Measurements from ENCODE around the gene UCK2. TPM values are rescaled to one million over a fixed set of nuclear protein-coding genes. Genes with fewer than 3 reads are reported as not detected.

Gene UCK2
- total RNA-seq, 1 experiment from 2014 or later, result 67.2 TPM

DNA sequence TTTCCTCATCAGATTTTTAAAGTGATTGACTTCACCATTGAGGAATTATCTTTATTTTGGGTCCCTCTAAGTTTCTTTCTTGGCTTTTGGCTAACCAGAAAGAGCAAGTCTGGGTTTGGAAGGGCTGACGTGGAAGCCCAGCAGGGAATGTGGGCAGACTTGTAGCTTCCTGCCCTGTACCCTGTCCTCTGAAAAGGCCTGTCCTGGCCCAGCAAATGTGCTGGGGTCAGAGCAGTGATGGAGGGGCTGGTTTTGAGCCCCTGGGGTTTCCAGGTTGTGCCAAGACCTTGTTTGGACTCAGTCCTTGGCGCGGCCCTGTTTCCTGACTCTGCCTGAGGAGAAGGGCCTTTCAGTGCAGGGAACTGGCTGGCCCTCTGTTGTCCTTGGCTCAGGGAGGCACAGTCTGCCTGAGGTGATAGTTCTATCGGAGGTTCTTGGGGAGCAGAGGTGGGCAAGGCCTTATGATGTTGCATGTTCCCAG, 72.1 kb downstream of the UCK2 start:
- no peak overlapping the region for H3K4me3 Mint-ChIP-seq (ENCODE audit: unreplicated experiment)
- no peaks in the 10 kb centered on the region for H3K27me3 Mint-ChIP-seq (ENCODE audit: insufficient read depth, unreplicated experiment)
- DNase-seq, result no peak
- no peaks in the 10 kb centered on the region for H3K9me3 Mint-ChIP-seq (ENCODE audit: unreplicated experiment)
- Histone ChIP-seq H3K4me1 (peaks cover 16% of the 10 kb centered on the region), H3K9me3 (no peaks in the 10 kb centered on the region), H3K4me3 (ENCODE audit: low read depth, low read length) (no peak overlapping the region), H3K27me3 (replicated peaks; ENCODE audit: control insufficient read depth, insufficient read depth, low read length) (no peaks in the 10 kb centered on the region), H3K36me3 (ENCODE audit: control insufficient read depth, insufficient read depth, low read length) (no peaks in the 10 kb centered on the region; the same call in none of the 2 replicates)
- BruUV-seq (replicated peaks), result no TSS peak
- H3K27ac Mint-ChIP-seq (ENCODE audit: unreplicated experiment), result peak overlapping the region; percentile 88
- H3K36me3 Mint-ChIP-seq (ENCODE audit: insufficient read depth, unreplicated experiment), result peaks cover 34% of the 10 kb centered on the region
- intact Hi-C loops (cut with micrococcal nuclease; ENCODE audit: unreplicated experiment), result no loop called here
- TF ChIP-seq, protein P1, sequence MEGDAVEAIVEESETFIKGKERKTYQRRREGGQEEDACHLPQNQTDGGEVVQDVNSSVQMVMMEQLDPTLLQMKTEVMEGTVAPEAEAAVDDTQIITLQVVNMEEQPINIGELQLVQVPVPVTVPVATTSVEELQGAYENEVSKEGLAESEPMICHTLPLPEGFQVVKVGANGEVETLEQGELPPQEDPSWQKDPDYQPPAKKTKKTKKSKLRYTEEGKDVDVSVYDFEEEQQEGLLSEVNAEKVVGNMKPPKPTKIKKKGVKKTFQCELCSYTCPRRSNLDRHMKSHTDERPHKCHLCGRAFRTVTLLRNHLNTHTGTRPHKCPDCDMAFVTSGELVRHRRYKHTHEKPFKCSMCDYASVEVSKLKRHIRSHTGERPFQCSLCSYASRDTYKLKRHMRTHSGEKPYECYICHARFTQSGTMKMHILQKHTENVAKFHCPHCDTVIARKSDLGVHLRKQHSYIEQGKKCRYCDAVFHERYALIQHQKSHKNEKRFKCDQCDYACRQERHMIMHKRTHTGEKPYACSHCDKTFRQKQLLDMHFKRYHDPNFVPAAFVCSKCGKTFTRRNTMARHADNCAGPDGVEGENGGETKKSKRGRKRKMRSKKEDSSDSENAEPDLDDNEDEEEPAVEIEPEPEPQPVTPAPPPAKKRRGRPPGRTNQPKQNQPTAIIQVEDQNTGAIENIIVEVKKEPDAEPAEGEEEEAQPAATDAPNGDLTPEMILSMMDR (IDR thresholded peaks at IDR 0.05; ENCODE audit: insufficient read depth in 1 of 2, low read depth in 1 of 2, low read length in 1 of 2, severe bottlenecking in 1 of 2, unreplicated experiment in 1 of 2), result no peak
- peaks cover 29% of the 10 kb centered on the region for H3K4me1 Mint-ChIP-seq (ENCODE audit: low read depth, unreplicated experiment)
- POLR2A ChIA-PET, result no interaction called here
- CTCF ChIA-PET, result no interaction called here

DNA sequence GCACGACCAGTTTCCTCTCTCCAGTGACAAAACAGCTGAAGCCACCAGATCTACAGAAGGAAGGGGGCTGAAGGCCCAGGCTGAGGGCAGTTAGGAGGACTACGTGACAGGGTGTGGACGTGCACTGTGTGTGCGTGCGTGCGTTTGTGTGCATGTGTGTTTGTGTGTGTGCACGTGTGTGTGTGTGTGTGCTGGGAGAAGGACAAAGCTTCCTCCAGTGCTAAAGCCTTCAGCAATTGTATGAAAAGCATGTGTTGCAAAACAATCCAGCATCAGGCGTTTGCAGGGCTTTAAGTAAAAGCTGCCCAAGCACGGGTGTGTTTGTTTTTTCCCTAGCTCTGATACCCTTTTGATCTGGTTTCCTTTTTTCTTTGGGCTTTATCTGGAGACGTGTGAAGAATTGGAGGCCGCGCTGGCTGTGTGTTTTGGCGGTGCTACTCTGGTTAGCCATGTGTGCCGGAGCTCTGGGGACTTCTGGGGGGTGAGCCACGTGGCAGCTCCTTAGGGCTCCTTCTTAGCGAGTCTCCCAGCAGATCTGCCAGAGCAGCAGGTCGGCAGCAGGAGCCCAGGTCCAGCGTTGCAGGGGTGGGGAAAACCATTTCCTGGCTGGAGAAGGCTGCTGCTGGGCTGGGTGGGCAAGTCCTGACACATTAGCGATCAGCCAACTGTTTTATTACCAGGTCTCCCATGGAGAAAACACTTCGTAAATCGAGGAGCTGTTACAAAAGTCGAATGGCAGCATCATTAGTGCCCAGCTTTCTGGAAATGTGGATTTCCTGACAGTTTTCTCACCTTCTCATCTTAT, 73.4 kb downstream of the UCK2 start:
- Histone ChIP-seq H3K9me3 (no peaks in the 10 kb centered on the region), H3K27me3 (replicated peaks; ENCODE audit: control insufficient read depth, insufficient read depth, low read length) (no peaks in the 10 kb centered on the region), H3K36me3 (ENCODE audit: control insufficient read depth, insufficient read depth, low read length) (no peaks in the 10 kb centered on the region; the same call in none of the 2 replicates), H3K4me1 (peaks cover 3% of the 10 kb centered on the region; the same call in 1 of the 2 replicates), H3K4me3 (ENCODE audit: low read depth, low read length) (no peak overlapping the region)
- ChIA-PET CTCF (interaction anchor here (1.2 kb wide), 1 partner anchor 72 kb away, joined by 4 read pairs; no protein-coding TSS in a partner anchor), POLR2A (no interaction called here)
- no peak overlapping the region for H3K4me3 Mint-ChIP-seq (ENCODE audit: unreplicated experiment)
- no TSS peak for BruUV-seq (replicated peaks)
- H3K27ac Mint-ChIP-seq (ENCODE audit: unreplicated experiment), result peak overlapping the region; percentile 88
- TF ChIP-seq, protein P1 (IDR thresholded peaks at IDR 0.05; ENCODE audit: insufficient read depth in 1 of 2, low read depth in 1 of 2, low read length in 1 of 2, severe bottlenecking in 1 of 2, unreplicated experiment in 1 of 2), result no peak
- peaks cover 41% of the 10 kb centered on the region for H3K36me3 Mint-ChIP-seq (ENCODE audit: insufficient read depth, unreplicated experiment)
- DNase-seq, result peak in 1 of 2 experiments; percentile 28
- no peaks in the 10 kb centered on the region for H3K9me3 Mint-ChIP-seq (ENCODE audit: unreplicated experiment)
- intact Hi-C loops (cut with micrococcal nuclease; ENCODE audit: unreplicated experiment), result no loop called here
- H3K4me1 Mint-ChIP-seq (ENCODE audit: low read depth, unreplicated experiment), result peaks cover 21% of the 10 kb centered on the region
- no peaks in the 10 kb centered on the region for H3K27me3 Mint-ChIP-seq (ENCODE audit: insufficient read depth, unreplicated experiment)

DNA sequence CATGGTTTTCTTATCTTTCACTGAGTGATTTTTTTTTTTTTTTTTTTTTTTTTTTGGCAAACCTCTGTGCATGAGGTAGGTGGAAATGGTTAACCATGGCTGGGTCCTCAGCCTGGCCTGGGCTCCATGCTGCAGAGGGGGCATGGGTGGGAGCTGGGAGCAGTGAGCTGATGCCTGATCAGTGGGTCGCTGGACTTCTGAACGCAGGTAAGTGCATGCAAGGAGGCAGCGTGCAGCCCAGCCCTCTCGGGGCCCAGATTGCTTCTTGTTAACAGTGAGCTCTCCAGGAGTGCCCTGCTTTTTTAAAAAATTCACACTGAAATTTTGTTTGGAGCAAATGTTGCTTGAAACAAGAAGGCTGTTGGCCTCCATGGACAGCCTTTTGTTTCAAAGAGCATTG, 75.2 kb downstream of the UCK2 start:
- DNase-seq, result no peak
- TF ChIP-seq, protein P1 (IDR thresholded peaks at IDR 0.05; ENCODE audit: insufficient read depth in 1 of 2, low read depth in 1 of 2, low read length in 1 of 2, severe bottlenecking in 1 of 2, unreplicated experiment in 1 of 2), result no peak
- Mint-ChIP-seq H3K4me3 (ENCODE audit: unreplicated experiment) (no peak overlapping the region), H3K27ac (ENCODE audit: unreplicated experiment) (no peak overlapping the region), H3K36me3 (ENCODE audit: insufficient read depth, unreplicated experiment) (peaks cover 46% of the 10 kb centered on the region), H3K4me1 (ENCODE audit: low read depth, unreplicated experiment) (peaks cover 15% of the 10 kb centered on the region), H3K9me3 (ENCODE audit: unreplicated experiment) (no peaks in the 10 kb centered on the region), H3K27me3 (ENCODE audit: insufficient read depth, unreplicated experiment) (no peaks in the 10 kb centered on the region)
- H3K4me1 ChIP-seq, result no peaks in the 10 kb centered on the region
- CTCF ChIA-PET, result no interaction called here
- H3K36me3 ChIP-seq (ENCODE audit: control insufficient read depth, insufficient read depth, low read length), result peaks cover 1% of the 10 kb centered on the region
- POLR2A ChIA-PET, result no interaction called here
- H3K9me3 ChIP-seq, result no peaks in the 10 kb centered on the region
- no peaks in the 10 kb centered on the region for H3K27me3 ChIP-seq (replicated peaks; ENCODE audit: control insufficient read depth, insufficient read depth, low read length)
- BruUV-seq (replicated peaks), result no TSS peak
- intact Hi-C loops (cut with micrococcal nuclease; ENCODE audit: unreplicated experiment), result no loop called here
- no peak overlapping the region for H3K4me3 ChIP-seq (ENCODE audit: low read depth, low read length)
